H1 (cell line): Measurements from ENCODE around the gene TMPRSS13. TPM values are rescaled to one million over a fixed set of nuclear protein-coding genes. Genes with fewer than 3 reads are reported as not detected.

Experiments
- CTCF ChIA-PET: fragments of 300-600 bp; sonication (Branson Sonifier 250); formaldehyde crosslinking; loops from one replicate; lab custom pipeline; 2021; ENCODE audit not compliant: partially characterized antibody; lab: Charles Lee
- POLR2A ChIA-PET: fragments of 300-600 bp; sonication (Branson Sonifier 250); formaldehyde crosslinking; loops from one replicate; lab custom pipeline; 2021; ENCODE audit warnings: inconsistent platforms; ENCODE audit not compliant: partially characterized antibody; lab: Charles Lee
- DNase-seq, 2 experiments: peaks; one replicate each; pipeline versions ENCODE4 v3.0.0 to v3.0.0-alpha.2; 2010 to 2022; ENCODE audit warnings: low spot score in 2 of 2, low read depth in 1 of 2, mixed read lengths in 1 of 2
- FAIRE-seq: peaks from 2 replicates; lab custom pipeline; 2011; peaks lifted over from hg19 to GRCh38; lab: Jason Lieb, UNC
- H2AFZ ChIP-seq: 2 replicates; pipeline ENCODE4 v1.8.1; 2012; ENCODE audit warnings: low read length, inconsistent platforms
- H2AK5ac ChIP-seq: 2 replicates; pipeline ENCODE4 v1.6.1; 2013; ENCODE audit warnings: low read depth, low read length
- H2BK120ac ChIP-seq: replicated peaks from 2 replicates; pipeline ENCODE3; 2013; ENCODE audit warnings: low read depth, low read length, inconsistent platforms
- H2BK12ac ChIP-seq: 2 replicates; pipeline ENCODE4 v1.6.1; 2013; ENCODE audit warnings: low read depth, low read length
- H2BK15ac ChIP-seq: 2 replicates; pipeline ENCODE4 v1.6.1; 2013; ENCODE audit warnings: low read length
- H2BK20ac ChIP-seq: 2 replicates; pipeline ENCODE4 v1.6.1; 2013; ENCODE audit warnings: low read length
- H2BK5ac ChIP-seq: 2 replicates; pipeline ENCODE4 v1.6.1; 2013; ENCODE audit warnings: low read depth, low read length
- H3K14ac ChIP-seq: 2 replicates; pipeline ENCODE4 v1.6.1; 2013; ENCODE audit warnings: inconsistent platforms; ENCODE audit not compliant: insufficient read length
- H3K18ac ChIP-seq: 2 replicates; pipeline ENCODE4 v1.6.1; 2013; ENCODE audit warnings: low read length; ENCODE audit errors: extremely low read depth
- H3K23ac ChIP-seq: 2 replicates; pipeline ENCODE4 v1.6.1; 2013; ENCODE audit warnings: inconsistent platforms; ENCODE audit not compliant: insufficient read length
- H3K23me2 ChIP-seq: 2 replicates; pipeline ENCODE4 v1.6.1; 2013; ENCODE audit warnings: low read depth, low read length
- H3K27ac ChIP-seq: 2 replicates; pipeline ENCODE4 v1.6.1; 2011; ENCODE audit warnings: low read depth, low read length, inconsistent platforms
- H3K27me3 ChIP-seq, 4 experiments: replicated peaks in 1 of 4; 1 replicate in 1 of 4; 2 replicates in 3 of 4; pipeline versions ENCODE4 v1.6.1 to v1.8.1; 2011 to 2013; ENCODE audit warnings: low read length in 3 of 4, mild to moderate bottlenecking in 3 of 4, inconsistent platforms in 2 of 4, mixed read lengths in 2 of 4, moderate library complexity in 1 of 4; ENCODE audit not compliant: control insufficient read depth in 3 of 4, insufficient read depth in 3 of 4; ENCODE audit errors: extremely low read depth in 1 of 4
- H3K36me3 ChIP-seq, 4 experiments: 2 replicates each; pipeline versions ENCODE4 v1.6.1 to v1.8.1; 2011 to 2013; ENCODE audit warnings: mild to moderate bottlenecking in 4 of 4, low read length in 3 of 4, moderate library complexity in 2 of 4, control low read depth in 1 of 4, inconsistent platforms in 1 of 4; ENCODE audit not compliant: insufficient read depth in 4 of 4, control insufficient read depth in 2 of 4
- H3K4ac ChIP-seq: replicated peaks from 2 replicates; pipeline ENCODE3; 2013; ENCODE audit warnings: low read length, low read depth, mixed read lengths, inconsistent platforms; ENCODE audit not compliant: insufficient read length
- H3K4me1 ChIP-seq, 4 experiments: replicated peaks in 1 of 4; 1 replicate in 1 of 4; 2 replicates in 3 of 4; pipeline versions ENCODE4 v1.6.1 to v1.8.1; 2011 to 2013; ENCODE audit warnings: low read length in 3 of 4, inconsistent platforms in 2 of 4, mixed read lengths in 1 of 4; ENCODE audit not compliant: insufficient read depth in 4 of 4, control insufficient read depth in 3 of 4
- H3K4me2 ChIP-seq, 2 experiments: 2 replicates each; pipeline versions ENCODE4 v1.6.1 to v1.8.1; 2011 to 2013; ENCODE audit warnings: low read depth in 2 of 2, low read length in 2 of 2, control low read depth in 1 of 2, inconsistent platforms in 1 of 2, mild to moderate bottlenecking in 1 of 2; ENCODE audit not compliant: insufficient read depth in 1 of 2
- H3K4me3 ChIP-seq, 4 experiments: fragments of 200-600, 300-600 bp in 1 of 4; sonication (generic), shearing (Covaris generic), sonication (Bioruptor Twin) in 1 of 4; 2 replicates each; pipeline versions ENCODE4 v1.5.1 to v1.8.1; 2011 to 2016; ENCODE audit warnings: low read length in 4 of 4, low read depth in 3 of 4, control low read depth in 2 of 4, inconsistent platforms in 2 of 4, mild to moderate bottlenecking in 2 of 4, mixed read lengths in 1 of 4, moderate library complexity in 1 of 4; ENCODE audit not compliant: insufficient read depth in 2 of 4; ENCODE audit errors: extremely low read depth in 1 of 4
- H3K56ac ChIP-seq: replicated peaks from 2 replicates; pipeline ENCODE3; 2013; ENCODE audit warnings: low read depth, mild to moderate bottlenecking, mixed read lengths, low read length, inconsistent platforms; ENCODE audit not compliant: insufficient read length
- H3K79me1 ChIP-seq: 2 replicates; pipeline ENCODE4 v1.6.1; 2013; ENCODE audit warnings: low read depth, low read length, control low read depth
- H3K79me2 ChIP-seq, 2 experiments: 2 replicates each; pipeline versions ENCODE4 v1.6.1 to v1.8.1; 2012 to 2013; ENCODE audit warnings: low read length in 2 of 2, mild to moderate bottlenecking in 2 of 2, inconsistent platforms in 1 of 2; ENCODE audit not compliant: insufficient read depth in 2 of 2, control insufficient read depth in 1 of 2
- H3K9ac ChIP-seq, 4 experiments: replicated peaks in 1 of 4; 1 replicate in 1 of 4; 2 replicates in 3 of 4; pipeline versions ENCODE4 v1.6.1 to v1.8.1; 2011 to 2013; ENCODE audit warnings: low read depth in 3 of 4, low read length in 3 of 4, control low read depth in 2 of 4, mild to moderate bottlenecking in 2 of 4, moderate library complexity in 2 of 4, inconsistent platforms in 1 of 4; ENCODE audit errors: extremely low read depth in 1 of 4
- H3K9me3 ChIP-seq, 2 experiments: 2 replicates each; pipeline versions ENCODE4 v1.6.1 to v1.8.1; 2012 to 2013; ENCODE audit warnings: mild to moderate bottlenecking in 2 of 2, moderate library complexity in 2 of 2, control low read depth in 1 of 2, inconsistent platforms in 1 of 2, low read depth in 1 of 2, low read length in 1 of 2, mixed read lengths in 1 of 2; ENCODE audit not compliant: insufficient read depth in 2 of 2
- H4K20me1 ChIP-seq, 2 experiments: replicated peaks in 1 of 2; 2 replicates each; pipeline versions ENCODE3 to v1.8.1; 2011 to 2013; ENCODE audit warnings: inconsistent platforms in 2 of 2, low read length in 2 of 2, mild to moderate bottlenecking in 1 of 2; ENCODE audit not compliant: insufficient read depth in 2 of 2, control insufficient read depth in 1 of 2
- H4K5ac ChIP-seq: 2 replicates; pipeline ENCODE4 v1.6.1; 2013; ENCODE audit warnings: low read length, low read depth, mixed read lengths, inconsistent platforms; ENCODE audit not compliant: insufficient read length
- H4K8ac ChIP-seq: 2 replicates; pipeline ENCODE4 v1.8.0; 2013; ENCODE audit warnings: mild to moderate bottlenecking, moderate library complexity, low read length, inconsistent platforms; ENCODE audit not compliant: insufficient read depth; ENCODE audit errors: extremely low read depth
- H4K91ac ChIP-seq: replicated peaks from 2 replicates; pipeline ENCODE3; 2013; ENCODE audit warnings: low read length, mixed read lengths, inconsistent platforms; ENCODE audit not compliant: insufficient read length
- CBX8 ChIP-seq: fragments of 300-800, 300-1000 bp; sonication (generic); IDR thresholded peaks from 2 replicates; pipeline ENCODE4 v1.7.1; 2016; ENCODE audit warnings: low read depth, low read length, borderline replicate concordance
- CREB1 ChIP-seq: IDR thresholded peaks from 2 replicates; pipeline ENCODE4 v1.6.1; 2012; ENCODE audit warnings: inconsistent platforms
- CTBP2 ChIP-seq: IDR thresholded peaks from 2 replicates; pipeline ENCODE4 v1.7.0; 2011; ENCODE audit warnings: borderline replicate concordance, mild to moderate bottlenecking, moderate library complexity, mixed read lengths, low read length; ENCODE audit not compliant: insufficient read depth, insufficient read length
- SRF ChIP-seq: IDR thresholded peaks from 2 replicates; pipeline ENCODE4 v1.6.1; 2011; ENCODE audit warnings: mild to moderate bottlenecking, low read depth, low read length, moderate library complexity
- WGBS, 2 experiments: shearing (Covaris generic) in 1 of 2; methylation state at CpG; one replicate each; pipeline versions ENCODE4 v1.1.6 to v1.1.7; 2013 to 2015; ENCODE audit warnings: low lambda C conversion rate in 2 of 2, mixed read lengths in 2 of 2, inconsistent platforms in 1 of 2, low coverage in 1 of 2, missing lambda C conversion rate in 1 of 2; ENCODE audit not compliant: insufficient replicate concordance in 2 of 2, insufficient coverage in 1 of 2, insufficient read length in 1 of 2; ENCODE audit errors: extremely low coverage in 1 of 2, missing lambda C conversion rate in 1 of 2; 5-methylcytosine and 5-hydroxymethylcytosine counted together
- polyA plus RNA-seq, 7 experiments: library from polyadenylated mRNA; depleted of rRNA in 3 of 7; stranded (reverse) in 5 of 7; unstranded in 2 of 7; fragments of >200 nt in 5 of 7; fragments of 200-250 nt in 2 of 7; gene quantifications; 1 replicate in 5 of 7; 2 replicates in 1 of 7; 4 replicates in 1 of 7; pipeline versions ENCODE4 v1.2.1 to v1.2.3, GENCODE V29; 2011 to 2013; ENCODE audit warnings: missing spikeins in 2 of 7, mixed read lengths in 2 of 7
- total RNA-seq: library from RNA; stranded (reverse); fragmentation: NEBNext Ultra II Directional; extraction: Animal tissue kit (Norgen Biotek cat#: 25700); gene quantifications from 2 replicates; pipeline ENCODE4 v1.2.1, GENCODE V29; 2021

TMPRSS13 gene
- total and polyA plus RNA-seq, 2 of the 8 experiments (the other 6 are each of a cell fraction or from before 2014, with no cell fraction given): 0.61 to 0.79 TPM

DNA sequence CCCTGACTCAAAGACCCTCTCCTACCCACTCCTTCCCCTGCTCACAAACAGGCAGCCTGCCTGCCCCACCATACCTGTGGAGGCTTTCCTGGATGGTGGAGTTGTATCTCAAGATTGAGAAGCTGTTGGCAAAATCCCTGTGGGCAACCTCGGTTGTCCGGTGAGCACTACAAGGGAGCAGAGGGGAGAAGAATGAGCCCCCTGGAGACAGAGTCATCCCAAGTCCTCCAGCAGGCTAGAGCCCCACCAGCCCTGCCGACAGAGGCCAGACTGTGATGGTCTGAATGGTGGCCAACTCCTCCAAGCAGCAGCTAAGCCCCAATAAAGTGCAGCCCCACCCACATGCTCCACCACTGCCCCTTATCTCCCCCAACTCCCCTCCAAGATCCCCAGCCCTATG lies 17.5 kb downstream of the TMPRSS13 start:
- Histone ChIP-seq H2BK15ac (no peak overlapping the region), H4K20me1 (peaks cover 0 to 2% of the 10 kb centered on the region in 2 experiments), H3K23ac (no peak overlapping the region), H3K9me3 (no peaks in the 10 kb centered on the region), H4K8ac (no peak overlapping the region), H3K79me2 (no peaks in the 10 kb centered on the region), H3K4me3 (no peak overlapping the region), H2BK5ac (no peak overlapping the region), H3K79me1 (no peaks in the 10 kb centered on the region), H3K27ac (no peak overlapping the region), H3K14ac (no peak overlapping the region), H3K9ac (no peak overlapping the region), H3K23me2 (peaks cover 3% of the 10 kb centered on the region; the same call in 1 of the 2 replicates), H2BK12ac (no peak overlapping the region), H2BK120ac (no peak overlapping the region), H2AK5ac (no peak overlapping the region), H2AFZ (no peak overlapping the region), H3K4ac (no peak overlapping the region), H2BK20ac (no peak overlapping the region), H4K5ac (no peak overlapping the region), H3K27me3 (no peaks in the 10 kb centered on the region), H4K91ac (no peak overlapping the region), H3K4me1 (peaks cover 0 to 12% (median 3%) of the 10 kb centered on the region in 4 experiments; a peak in 5 of 7 replicates), H3K4me2 (no peak overlapping the region), H3K36me3 (no peaks in the 10 kb centered on the region), H3K18ac (no peak overlapping the region), H3K56ac (no peak overlapping the region)
- FAIRE-seq (no peak), DNase-seq (no peak)
- TF ChIP-seq SRF: no peak
- no peak for TF ChIP-seq CBX8
- no peak for TF ChIP-seq CTBP2
- TF ChIP-seq CREB1: no peak
- ChIA-PET CTCF (interaction anchor here (1.0 to 14.8 kb wide), 8 partner anchors 7 to 141 kb away, joined by 3 to 143 read pairs (median 10); partner anchors contain the start of gene TMPRSS13), POLR2A (interaction anchor here (1.3 kb wide), 1 partner anchor 18 kb away, joined by 3 read pairs; no protein-coding TSS in a partner anchor)
- 89% methylated on average over 3 of the region's 3 CpGs; no CpG with 5 or more reads in 1 of the 2 experiments for WGBS, 2 experiments
